Measurements from ENCODE around the gene HJURP.

Gene HJURP

GRCh38 chr2:233829193-233830110 is 24.9 kb downstream of the HJURP start:
- no peak for DNase-seq (ENCODE audit: low spot score)

GRCh38 chr2:233828546-233829192 is 25.7 kb downstream of the HJURP start:
- DNase-seq (ENCODE audit: low spot score) = no peak

GRCh38 chr2:233824373-233824772 is 30.0 kb downstream of the HJURP start:
- no peak for DNase-seq (ENCODE audit: low spot score)

- DNase-seq (ENCODE audit: low spot score) = no peak
These were observed 30.6 kb downstream of the HJURP start for GRCh38 chr2:233823731-233824121.

- no peak for DNase-seq (ENCODE audit: low spot score)
These were observed 31.3 kb downstream of the HJURP start for GRCh38 chr2:233822781-233823730.

GRCh38 chr2:233822101-233822771 is 32.1 kb downstream of the HJURP start:
- no peak for DNase-seq (ENCODE audit: low spot score)

- no peak for DNase-seq (ENCODE audit: low spot score)
These were observed 32.6 kb downstream of the HJURP start for GRCh38 chr2:233821709-233822100.

GRCh38 chr2:233821196-233821595 is 33.1 kb downstream of the HJURP start:
- no peak for DNase-seq (ENCODE audit: low spot score)

GRCh38 chr2:233820774-233821105 is 33.6 kb downstream of the HJURP start:
- no peak for DNase-seq (ENCODE audit: low spot score)

- no peak for DNase-seq (ENCODE audit: low spot score)
These were observed 34.2 kb downstream of the HJURP start for GRCh38 chr2:233819884-233820773.

GRCh38 chr2:233818639-233819621 is 35.4 kb downstream of the HJURP start:
- DNase-seq (ENCODE audit: low spot score) = no peak

- no peak for DNase-seq (ENCODE audit: low spot score)
These were observed 36.2 kb downstream of the HJURP start for GRCh38 chr2:233817995-233818638.

- no peak for DNase-seq (ENCODE audit: low spot score)
These were observed 36.9 kb downstream of the HJURP start for GRCh38 chr2:233817361-233817911.

GRCh38 chr2:233816771-233817170 is 37.6 kb downstream of the HJURP start:
- DNase-seq (ENCODE audit: low spot score) = no peak

- no peak for DNase-seq (ENCODE audit: low spot score)
These were observed 38.0 kb downstream of the HJURP start for GRCh38 chr2:233816334-233816733.

- no peak for DNase-seq (ENCODE audit: low spot score)
These were observed 38.5 kb downstream of the HJURP start for GRCh38 chr2:233815861-233816260.

- DNase-seq (ENCODE audit: low spot score) = no peak
These were observed 40.1 kb downstream of the HJURP start for GRCh38 chr2:233814056-233814835.
